PFSK-1 (cell line): ENCODE results near the gene DICER1.

ENCODE experiments used
- FOXP2 ChIP-seq: optimal IDR thresholded peaks from 2 replicates; pipeline ENCODE3; 2011; ENCODE audit warnings: borderline replicate concordance, control low read depth, inconsistent platforms; ENCODE audit not compliant: insufficient read depth; ENCODE audit errors: extremely low read length, extremely low read depth
- POLR2AphosphoS5 ChIP-seq: IDR thresholded peaks from 2 replicates; pipeline ENCODE4 v1.6.1; 2012; ENCODE audit warnings: low read depth, mild to moderate bottlenecking, control low read depth, low read length, moderate library complexity
- SIN3A ChIP-seq: IDR thresholded peaks from 2 replicates; pipeline ENCODE4 v1.6.1; 2012; ENCODE audit warnings: mild to moderate bottlenecking, low read length, moderate library complexity, borderline replicate concordance; ENCODE audit not compliant: insufficient read depth
- TAF1 ChIP-seq: IDR thresholded peaks from 2 replicates; pipeline ENCODE4 v1.6.1; 2012; ENCODE audit warnings: low read length, control low read depth, borderline replicate concordance; ENCODE audit not compliant: insufficient read depth
- TF ChIP-seq, protein P1 (sequence below), 2 experiments: IDR thresholded peaks; 2 replicates each; pipeline versions ENCODE4 v1.6.1 to v1.8.0; 2011 to 2012; ENCODE audit warnings: low read depth in 2 of 2, low read length in 2 of 2, control low read depth in 1 of 2, inconsistent platforms in 1 of 2, mild to moderate bottlenecking in 1 of 2, moderate library complexity in 1 of 2; ENCODE audit not compliant: insufficient read depth in 1 of 2

DICER1 gene

DNA sequence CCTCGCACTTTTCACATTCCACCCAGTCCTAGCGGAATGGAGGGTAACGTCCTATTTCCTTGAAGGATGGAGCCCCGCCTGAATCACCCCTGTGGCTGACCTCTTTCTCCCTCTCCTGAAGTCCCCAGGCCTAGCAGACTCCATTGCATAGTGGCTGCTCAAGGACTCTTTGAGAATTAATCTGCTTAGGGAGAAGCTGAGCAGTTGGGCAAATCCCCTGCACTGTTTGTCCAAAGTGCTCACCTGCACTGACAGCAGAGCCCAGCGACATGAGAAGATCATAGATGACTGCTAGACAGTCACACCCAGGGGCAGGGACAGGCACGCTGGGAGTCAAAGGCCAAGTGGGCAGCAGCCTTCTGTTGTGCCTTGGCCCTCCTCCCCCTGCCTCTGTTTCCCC is 37.7 kb upstream of the DICER1 start:
- TF ChIP-seq, protein P1, sequence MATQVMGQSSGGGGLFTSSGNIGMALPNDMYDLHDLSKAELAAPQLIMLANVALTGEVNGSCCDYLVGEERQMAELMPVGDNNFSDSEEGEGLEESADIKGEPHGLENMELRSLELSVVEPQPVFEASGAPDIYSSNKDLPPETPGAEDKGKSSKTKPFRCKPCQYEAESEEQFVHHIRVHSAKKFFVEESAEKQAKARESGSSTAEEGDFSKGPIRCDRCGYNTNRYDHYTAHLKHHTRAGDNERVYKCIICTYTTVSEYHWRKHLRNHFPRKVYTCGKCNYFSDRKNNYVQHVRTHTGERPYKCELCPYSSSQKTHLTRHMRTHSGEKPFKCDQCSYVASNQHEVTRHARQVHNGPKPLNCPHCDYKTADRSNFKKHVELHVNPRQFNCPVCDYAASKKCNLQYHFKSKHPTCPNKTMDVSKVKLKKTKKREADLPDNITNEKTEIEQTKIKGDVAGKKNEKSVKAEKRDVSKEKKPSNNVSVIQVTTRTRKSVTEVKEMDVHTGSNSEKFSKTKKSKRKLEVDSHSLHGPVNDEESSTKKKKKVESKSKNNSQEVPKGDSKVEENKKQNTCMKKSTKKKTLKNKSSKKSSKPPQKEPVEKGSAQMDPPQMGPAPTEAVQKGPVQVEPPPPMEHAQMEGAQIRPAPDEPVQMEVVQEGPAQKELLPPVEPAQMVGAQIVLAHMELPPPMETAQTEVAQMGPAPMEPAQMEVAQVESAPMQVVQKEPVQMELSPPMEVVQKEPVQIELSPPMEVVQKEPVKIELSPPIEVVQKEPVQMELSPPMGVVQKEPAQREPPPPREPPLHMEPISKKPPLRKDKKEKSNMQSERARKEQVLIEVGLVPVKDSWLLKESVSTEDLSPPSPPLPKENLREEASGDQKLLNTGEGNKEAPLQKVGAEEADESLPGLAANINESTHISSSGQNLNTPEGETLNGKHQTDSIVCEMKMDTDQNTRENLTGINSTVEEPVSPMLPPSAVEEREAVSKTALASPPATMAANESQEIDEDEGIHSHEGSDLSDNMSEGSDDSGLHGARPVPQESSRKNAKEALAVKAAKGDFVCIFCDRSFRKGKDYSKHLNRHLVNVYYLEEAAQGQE (IDR thresholded peaks at IDR 0.05; ENCODE audit: insufficient read depth in 1 of 2, low read depth in 2 of 2, low read length in 2 of 2) = no peak
- no peak for TF ChIP-seq POLR2AphosphoS5
- no peak for TF ChIP-seq TAF1
- no peak for TF ChIP-seq SIN3A
- TF ChIP-seq FOXP2 = no peak

DNA sequence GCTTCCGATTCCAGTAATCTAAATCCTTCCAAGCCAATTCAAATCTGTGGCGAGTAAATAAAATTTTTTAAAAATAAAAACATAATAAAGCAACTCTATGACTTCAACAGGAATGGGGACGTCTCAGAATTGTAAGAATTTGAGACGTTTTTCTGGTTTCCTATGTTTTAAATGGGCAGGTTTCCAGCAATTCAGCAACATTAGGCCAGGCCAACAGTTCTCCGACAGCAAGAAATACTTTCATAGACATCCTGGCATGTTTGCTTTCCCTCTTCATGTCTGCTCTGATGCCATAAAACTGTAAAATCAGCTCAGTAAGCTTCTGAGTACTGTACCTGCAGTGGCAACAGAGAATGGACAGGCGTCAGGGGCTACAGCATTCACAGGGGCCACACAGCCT is 35.8 kb upstream of the DICER1 start:
- TF ChIP-seq POLR2AphosphoS5 (no peak), SIN3A (no peak), TAF1 (no peak), FOXP2 (no peak)
- TF ChIP-seq, protein P1 (IDR thresholded peaks at IDR 0.05; ENCODE audit: insufficient read depth in 1 of 2, low read depth in 2 of 2, low read length in 2 of 2) = no peak

DNA sequence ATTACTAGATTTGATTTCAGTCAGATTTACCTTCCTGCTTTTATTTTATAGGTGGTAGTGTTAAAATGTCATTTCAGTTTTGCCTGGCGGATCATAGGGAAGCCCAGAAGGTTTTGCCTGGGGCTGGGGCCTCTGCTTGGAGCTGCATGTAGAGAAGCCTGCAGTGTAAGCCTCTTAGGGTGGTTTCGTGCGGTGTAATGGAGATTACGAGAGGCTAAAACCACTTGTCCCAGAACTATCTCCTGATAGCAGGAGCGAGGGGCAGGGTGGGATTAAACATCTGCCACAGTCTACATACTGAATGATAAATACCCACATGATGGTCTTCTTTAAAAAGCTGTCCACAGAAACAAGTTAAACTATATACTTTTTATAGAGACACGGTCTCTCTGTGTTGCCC is 35.0 kb upstream of the DICER1 start:
- TF ChIP-seq POLR2AphosphoS5 = no peak
- no peak for TF ChIP-seq FOXP2
- no peak for TF ChIP-seq TAF1
- TF ChIP-seq SIN3A = no peak

DNA sequence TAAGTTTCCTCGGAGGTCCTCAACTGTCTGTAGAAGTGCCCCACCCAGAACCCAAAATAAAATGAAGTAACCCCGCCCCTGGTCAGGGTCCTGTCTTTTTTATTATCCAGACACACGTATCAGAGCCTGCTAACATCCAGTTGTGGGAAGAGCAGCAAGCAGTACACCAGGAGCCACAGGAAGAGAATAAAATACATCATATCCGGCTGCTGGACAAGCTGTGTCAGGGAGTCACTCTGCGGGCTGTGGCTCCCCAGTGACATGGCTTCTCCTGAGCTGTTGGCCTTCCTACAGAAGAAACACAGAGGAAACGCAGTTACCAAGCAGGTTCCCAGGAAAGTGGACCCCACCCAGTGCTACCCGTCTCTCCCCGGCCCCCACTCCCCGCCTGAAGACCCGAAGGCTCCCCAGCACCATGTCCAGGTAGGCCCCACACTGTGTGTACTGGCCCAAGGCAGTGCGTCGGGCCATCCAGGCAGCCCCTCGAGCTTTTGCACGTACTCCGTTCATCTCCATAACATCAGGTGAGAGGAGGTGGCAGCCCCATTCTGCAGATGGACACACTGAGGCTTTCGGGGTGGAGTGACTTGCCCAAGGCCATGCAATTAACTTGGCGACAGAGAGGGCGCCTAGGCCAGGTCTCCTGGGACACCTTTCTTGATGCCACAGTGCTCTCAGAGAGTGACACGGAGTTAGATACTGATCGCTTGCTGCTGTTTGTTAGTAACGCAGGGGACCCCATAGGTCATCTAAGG is 34.3 kb upstream of the DICER1 start:
- TF ChIP-seq SIN3A (no peak), FOXP2 (no peak), TAF1 (no peak), POLR2AphosphoS5 (no peak)
- TF ChIP-seq, protein P1 (IDR thresholded peaks at IDR 0.05; ENCODE audit: insufficient read depth in 1 of 2, low read depth in 2 of 2, low read length in 2 of 2) = no peak

DNA sequence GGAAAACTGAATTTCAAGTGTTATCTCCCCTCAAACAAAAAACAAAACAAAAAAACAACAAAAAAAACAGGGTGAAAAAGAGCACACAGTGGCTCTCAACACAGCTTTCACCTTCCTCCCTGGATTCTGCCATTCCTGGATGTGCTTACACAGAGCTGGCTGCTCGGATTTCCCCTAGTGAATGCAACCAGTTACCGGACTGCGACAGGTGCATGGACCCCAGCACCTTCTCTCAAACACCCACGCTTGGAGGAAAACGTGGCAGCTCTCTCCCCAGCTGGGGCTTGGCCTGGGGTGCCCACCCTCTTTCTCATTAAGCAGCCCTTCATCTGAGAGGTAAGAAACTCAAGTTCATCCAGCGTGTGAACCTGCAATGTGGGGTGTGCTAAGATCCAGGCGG is 33.5 kb upstream of the DICER1 start:
- TF ChIP-seq SIN3A (no peak), POLR2AphosphoS5 (no peak), TAF1 (no peak), FOXP2 (no peak)
- TF ChIP-seq, protein P1 (IDR thresholded peaks at IDR 0.05; ENCODE audit: insufficient read depth in 1 of 2, low read depth in 2 of 2, low read length in 2 of 2) = no peak
